Measurements from ENCODE around the gene RAP1GAP. TPM values are rescaled to one million over a fixed set of nuclear protein-coding genes. Genes with fewer than 3 reads are reported as not detected.

The RAP1GAP gene
- total and polyA plus RNA-seq, 4 donors, result 8.6 to 23.1 (median 11.3) TPM

GRCh38 chr1:21597753-21598152, 71.4 kb downstream of the RAP1GAP start (continued):
- no peak for TF ChIP-seq GABPA (IDR thresholded peaks at IDR 0.05 in 1 of 2, conservative IDR thresholded peaks at IDR 0.05 in 1 of 2)

- H3K36me3 ChIP-seq (ENCODE audit: control insufficient read depth in 4 of 4, insufficient read depth in 3 of 4, low read depth in 1 of 4, low read length in 3 of 4), result peaks cover 0 to 4% (median 3%) of the 10 kb centered on the region in 4 donors
- no peaks in the 10 kb centered on the region for H3K4me1 ChIP-seq (ENCODE audit: control insufficient read depth in 4 of 4, insufficient read depth in 4 of 4, low read length in 3 of 4)
- no peaks in the 10 kb centered on the region for H3K9me3 ChIP-seq (ENCODE audit: control insufficient read depth in 4 of 4, low read length in 3 of 4)
- H3K9ac ChIP-seq (ENCODE audit: low read depth in 1 of 2, low read length in 2 of 2), result no peak overlapping the region
- H3K27me3 ChIP-seq (ENCODE audit: control insufficient read depth in 4 of 4, insufficient read depth in 4 of 4, low read length in 3 of 4), result no peaks in the 10 kb centered on the region
- 96% methylated on average over 2 of the region's 2 CpGs for WGBS
- no peak overlapping the region for H3K27ac ChIP-seq (ENCODE audit: low read depth in 1 of 2, low read length in 2 of 2)
- H3K4me3 ChIP-seq (ENCODE audit: low read depth in 1 of 3, low read length in 3 of 3), result no peak overlapping the region
- TF ChIP-seq MAX (IDR thresholded peaks at IDR 0.05) (no peak), HNF4G (IDR thresholded peaks at IDR 0.05) (no peak), REST (IDR thresholded peaks at IDR 0.05) (no peak), ATF3 (IDR thresholded peaks at IDR 0.05) (no peak)
- no peak for DNase-seq (ENCODE audit: low spot score)
These were observed 72.5 kb downstream of the RAP1GAP start for GRCh38 chr1:21596628-21597027.

- WGBS, result 86% methylated on average over 11 of the region's 11 CpGs
- Histone ChIP-seq H3K9ac (ENCODE audit: low read depth in 1 of 2, low read length in 2 of 2) (no peak overlapping the region), H3K9me3 (ENCODE audit: control insufficient read depth in 4 of 4, low read length in 3 of 4) (no peaks in the 10 kb centered on the region), H3K4me1 (ENCODE audit: control insufficient read depth in 4 of 4, insufficient read depth in 4 of 4, low read length in 3 of 4) (no peaks in the 10 kb centered on the region), H3K4me3 (ENCODE audit: low read depth in 1 of 3, low read length in 3 of 3) (no peak overlapping the region), H3K27ac (ENCODE audit: low read depth in 1 of 2, low read length in 2 of 2) (no peak overlapping the region), H3K27me3 (ENCODE audit: control insufficient read depth in 4 of 4, insufficient read depth in 4 of 4, low read length in 3 of 4) (no peaks in the 10 kb centered on the region), H3K36me3 (ENCODE audit: control insufficient read depth in 4 of 4, insufficient read depth in 3 of 4, low read depth in 1 of 4, low read length in 3 of 4) (peaks cover 0 to 4% (median 3%) of the 10 kb centered on the region in 4 donors)
- TF ChIP-seq MAX (IDR thresholded peaks at IDR 0.05) (no peak), HNF4G (IDR thresholded peaks at IDR 0.05) (no peak), FOXA2 (IDR thresholded peaks at IDR 0.05) (no peak), NR2F2 (IDR thresholded peaks at IDR 0.05) (no peak), CTCF (IDR thresholded peaks at IDR 0.05; ENCODE audit: low read depth, low read length, missing input control) (no peak)
- DNase-seq (ENCODE audit: low spot score), result no peak
These were observed 73.0 kb downstream of the RAP1GAP start for GRCh38 chr1:21596174-21596573.

Measured in liver (tissue), 9 donors.